ENCODE data around the gene LRSAM1. TPM values are rescaled to one million over a fixed set of nuclear protein-coding genes. Genes with fewer than 3 reads are reported as not detected.
A peak's percentile ranks its signal among the peaks of the same experiment; 100 is the strongest.
"Not testable (repeated sequence)": the region's sequence is repeated elsewhere in the genome, so short reads cannot be mapped to it uniquely, and the experiment has no call there.

The LRSAM1 gene
- total RNA-seq, 1 donor from 2014 or later, result 19.5 TPM

- DNase-seq (ENCODE audit: low spot score), result no peak
These were observed 6.0 kb downstream of the LRSAM1 start for GRCh38 chr9:127457191-127457878.

- no peak for DNase-seq (ENCODE audit: low spot score)
These were observed 7.6 kb downstream of the LRSAM1 start for GRCh38 chr9:127458921-127459320.

- no peak for DNase-seq (ENCODE audit: low spot score)
These were observed 12.1 kb downstream of the LRSAM1 start for GRCh38 chr9:127463382-127463781.

- peak; percentile 67 for DNase-seq (ENCODE audit: low spot score)
These were observed 12.6 kb downstream of the LRSAM1 start for GRCh38 chr9:127463911-127464310.

GRCh38 chr9:127466407-127466917 is 15.2 kb downstream of the LRSAM1 start:
- not testable (repeated sequence) for DNase-seq (ENCODE audit: low spot score)

GRCh38 chr9:127467621-127468020 is 16.3 kb downstream of the LRSAM1 start:
- no peak for DNase-seq (ENCODE audit: low spot score)

- DNase-seq (ENCODE audit: low spot score), result no peak
These were observed 19.4 kb downstream of the LRSAM1 start for GRCh38 chr9:127470662-127471061.

- DNase-seq (ENCODE audit: low spot score), result no peak
These were observed 22.2 kb downstream of the LRSAM1 start for GRCh38 chr9:127473501-127473900.

GRCh38 chr9:127473932-127474331 is 22.6 kb downstream of the LRSAM1 start:
- DNase-seq (ENCODE audit: low spot score), result no peak

- DNase-seq (ENCODE audit: low spot score), result no peak
These were observed 23.3 kb downstream of the LRSAM1 start for GRCh38 chr9:127474592-127474991.

- DNase-seq (ENCODE audit: low spot score), result no peak
These were observed 28.3 kb downstream of the LRSAM1 start for GRCh38 chr9:127479507-127480081.

GRCh38 chr9:127482662-127483061 is 31.4 kb downstream of the LRSAM1 start:
- no peak for DNase-seq (ENCODE audit: low spot score)

GRCh38 chr9:127485995-127486394 is 34.7 kb downstream of the LRSAM1 start:
- DNase-seq (ENCODE audit: low spot score), result no peak

GRCh38 chr9:127488946-127489345 is 37.6 kb downstream of the LRSAM1 start:
- DNase-seq (ENCODE audit: low spot score), result no peak

GRCh38 chr9:127489471-127490115 is 38.3 kb downstream of the LRSAM1 start:
- DNase-seq (ENCODE audit: low spot score), result no peak

- no peak for DNase-seq (ENCODE audit: low spot score)
These were observed 39.4 kb downstream of the LRSAM1 start for GRCh38 chr9:127490535-127491230.

GRCh38 chr9:127491516-127491915 is 40.2 kb downstream of the LRSAM1 start:
- DNase-seq (ENCODE audit: low spot score), result no peak

- no peak for DNase-seq (ENCODE audit: low spot score)
These were observed 41.3 kb downstream of the LRSAM1 start for GRCh38 chr9:127492616-127493015.

GRCh38 chr9:127493592-127494303 is 42.4 kb downstream of the LRSAM1 start:
- DNase-seq (ENCODE audit: low spot score), result no peak

- no peak for DNase-seq (ENCODE audit: low spot score)
These were observed 43.0 kb downstream of the LRSAM1 start for GRCh38 chr9:127494304-127494702.

- DNase-seq (ENCODE audit: low spot score), result no peak
These were observed 44.7 kb downstream of the LRSAM1 start for GRCh38 chr9:127495884-127496555.
